GM12801 (cell line): ENCODE measurements around the gene MOV10L1.

Experiments used
- TF ChIP-seq, protein P1 (sequence below): IDR thresholded peaks from one replicate; pipeline ENCODE4 v1.5.1; 2011; ENCODE audit warnings: control low read depth; ENCODE audit not compliant: insufficient read length; ENCODE audit errors: extremely low read depth

MOV10L1 gene

GRCh38 chr22:50165436-50166123, 75.8 kb downstream of the MOV10L1 start:
- TF ChIP-seq, protein P1, sequence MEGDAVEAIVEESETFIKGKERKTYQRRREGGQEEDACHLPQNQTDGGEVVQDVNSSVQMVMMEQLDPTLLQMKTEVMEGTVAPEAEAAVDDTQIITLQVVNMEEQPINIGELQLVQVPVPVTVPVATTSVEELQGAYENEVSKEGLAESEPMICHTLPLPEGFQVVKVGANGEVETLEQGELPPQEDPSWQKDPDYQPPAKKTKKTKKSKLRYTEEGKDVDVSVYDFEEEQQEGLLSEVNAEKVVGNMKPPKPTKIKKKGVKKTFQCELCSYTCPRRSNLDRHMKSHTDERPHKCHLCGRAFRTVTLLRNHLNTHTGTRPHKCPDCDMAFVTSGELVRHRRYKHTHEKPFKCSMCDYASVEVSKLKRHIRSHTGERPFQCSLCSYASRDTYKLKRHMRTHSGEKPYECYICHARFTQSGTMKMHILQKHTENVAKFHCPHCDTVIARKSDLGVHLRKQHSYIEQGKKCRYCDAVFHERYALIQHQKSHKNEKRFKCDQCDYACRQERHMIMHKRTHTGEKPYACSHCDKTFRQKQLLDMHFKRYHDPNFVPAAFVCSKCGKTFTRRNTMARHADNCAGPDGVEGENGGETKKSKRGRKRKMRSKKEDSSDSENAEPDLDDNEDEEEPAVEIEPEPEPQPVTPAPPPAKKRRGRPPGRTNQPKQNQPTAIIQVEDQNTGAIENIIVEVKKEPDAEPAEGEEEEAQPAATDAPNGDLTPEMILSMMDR: no peak

- TF ChIP-seq, protein P1: no peak
Measured at GRCh38 chr22:50167689-50168489, 78.1 kb downstream of the MOV10L1 start.

DNA sequence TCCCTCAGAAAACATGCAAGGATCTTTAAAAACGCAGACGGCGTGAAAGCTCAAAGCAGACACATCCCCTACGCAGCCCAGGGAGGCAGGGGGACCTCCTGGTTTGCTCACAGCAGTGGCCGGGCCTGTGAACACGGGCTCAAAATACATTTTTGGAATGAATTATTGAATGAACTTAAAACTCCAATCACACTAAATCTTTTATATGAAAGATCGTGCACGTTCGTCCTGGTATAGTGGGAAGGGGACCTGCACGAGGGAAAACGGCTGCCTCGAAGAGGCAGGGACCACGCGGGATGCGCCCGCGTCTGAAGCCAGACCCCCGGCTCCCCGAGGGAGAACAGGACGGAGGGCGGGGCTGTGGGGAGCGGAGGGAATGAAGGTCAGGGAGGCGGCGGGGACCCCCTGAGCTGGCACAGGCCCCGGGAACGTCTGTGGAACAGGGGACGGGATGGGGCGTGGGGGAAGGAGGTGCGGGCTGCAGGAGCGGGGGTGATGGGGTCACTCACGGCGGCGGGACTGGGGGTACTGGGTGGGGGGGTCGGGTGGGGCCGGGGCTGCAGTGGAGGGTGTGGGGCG, 79.5 kb downstream of the MOV10L1 start:
- TF ChIP-seq, protein P1: no peak

DNA sequence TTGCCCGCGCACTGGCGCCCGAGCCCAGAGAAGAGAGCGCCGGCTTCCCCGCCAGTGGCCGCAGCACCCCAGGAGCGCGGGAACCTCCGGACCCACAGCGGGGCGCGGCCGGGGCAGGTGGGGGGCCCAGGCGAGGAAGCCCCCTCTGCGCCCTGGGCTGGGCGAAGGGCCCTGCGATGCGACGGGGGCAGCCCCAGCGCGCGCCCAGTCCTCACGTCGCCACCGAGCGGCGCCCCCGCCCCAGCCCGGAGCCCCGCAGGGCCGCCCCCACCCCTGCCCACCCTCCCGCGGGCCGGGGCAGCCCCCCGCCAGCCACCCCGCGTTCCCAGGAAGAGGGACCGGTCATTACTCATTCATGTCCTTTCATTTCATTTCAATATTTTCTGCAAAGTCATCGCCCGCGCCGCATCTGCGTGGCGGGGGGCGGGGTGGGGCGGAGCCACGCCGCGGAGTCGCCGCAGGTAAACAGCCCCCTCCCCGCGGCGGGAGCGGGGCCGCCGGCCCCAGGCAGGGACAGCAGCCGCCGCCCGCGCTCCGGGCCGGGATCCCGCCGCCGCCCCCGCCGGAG, 80.1 kb downstream of the MOV10L1 start:
- TF ChIP-seq, protein P1: no peak

GRCh38 chr22:50170453-50171318, 80.9 kb downstream of the MOV10L1 start, which contains the start of gene PANX2:
PANX2 (plus strand) TSS chr22:50170731; CDS start chr22:50170731, 0 bp downstream.
- TF ChIP-seq, protein P1: no peak

GRCh38 chr22:50171319-50171964, 81.6 kb downstream of the MOV10L1 start:
- TF ChIP-seq, protein P1: no peak
